GM12892 (cell line): ENCODE measurements around the gene NBPF1. TPM values are rescaled to one million over a fixed set of nuclear protein-coding genes. Genes with fewer than 3 reads are reported as not detected.
A peak's percentile ranks its signal among the peaks of the same experiment; 100 is the strongest.
"Not testable (repeated sequence)": the region's sequence is repeated elsewhere in the genome, so short reads cannot be mapped to it uniquely, and the experiment has no call there.

Experiments used
- DNase-seq: peaks from one replicate; pipeline ENCODE4 v3.0.0; 2011; ENCODE audit not compliant: insufficient read length
- FAIRE-seq: peaks from 2 replicates; lab custom pipeline; 2011; peaks lifted over from hg19 to GRCh38; lab: Jason Lieb, UNC
- POLR2A ChIP-seq: IDR thresholded peaks from 2 replicates; pipeline ENCODE4 v1.6.1; 2011; ENCODE audit warnings: low read depth, low read length, control low read depth
- POLR2AphosphoS5 ChIP-seq: IDR thresholded peaks from 2 replicates; pipeline ENCODE4 v1.6.1; 2011; ENCODE audit warnings: low read depth, low read length, control low read depth
- TAF1 ChIP-seq: IDR thresholded peaks from 2 replicates; pipeline ENCODE4 v1.6.1; 2011; ENCODE audit warnings: low read depth, mild to moderate bottlenecking, control low read depth, low read length, borderline replicate concordance
- polyA plus RNA-seq: library from polyadenylated mRNA; unstranded; fragments of >200 nt; gene quantifications from one replicate; pipeline ENCODE4 v1.2.1, GENCODE V29; 2012; ENCODE audit warnings: missing spikeins, inconsistent platforms; ENCODE audit not compliant: missing spikeins

Gene NBPF1
- polyA plus RNA-seq = 1.3 TPM

GRCh38 chr1:16613185-16614147 is at the start of gene NBPF1:
Gene NBPF1, minus strand, starts transcription at chr1:16613564.
- FAIRE-seq (peak; percentile 81), DNase-seq (peak; percentile 98)

DNA sequence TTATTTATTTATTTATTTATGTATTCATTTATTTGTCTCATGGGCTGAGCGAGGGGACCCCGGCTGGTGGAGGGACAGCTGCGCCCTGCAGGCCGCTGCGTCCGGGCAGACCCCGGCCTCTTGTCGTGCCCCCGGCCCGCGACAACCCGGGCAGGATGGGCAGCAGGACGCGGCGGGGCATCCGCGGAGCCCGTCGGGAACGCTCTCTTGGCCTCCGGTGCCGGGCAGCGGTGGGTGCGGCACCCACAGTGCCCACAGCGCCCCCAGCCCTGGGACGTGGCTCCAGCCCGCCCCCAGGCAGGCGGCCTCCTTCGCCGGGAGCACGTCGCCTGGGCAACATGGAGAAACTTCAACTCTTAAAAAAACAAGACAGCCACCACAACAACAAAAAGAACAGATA is 44.9 kb upstream of the NBPF1 start:
- not testable (repeated sequence) for FAIRE-seq, DNase-seq

More at GRCh38 chr1:16613185-16614147, at the start of gene NBPF1:
- no peak for TF ChIP-seq POLR2A
- TF ChIP-seq TAF1 = no peak
- no peak for TF ChIP-seq POLR2AphosphoS5

- FAIRE-seq, DNase-seq: not testable (repeated sequence)
These were observed 43.8 kb upstream of the NBPF1 start for GRCh38 chr1:16656981-16657683.

- FAIRE-seq, DNase-seq: not testable (repeated sequence)
These were observed 43.2 kb upstream of the NBPF1 start for GRCh38 chr1:16656574-16656973.

DNA sequence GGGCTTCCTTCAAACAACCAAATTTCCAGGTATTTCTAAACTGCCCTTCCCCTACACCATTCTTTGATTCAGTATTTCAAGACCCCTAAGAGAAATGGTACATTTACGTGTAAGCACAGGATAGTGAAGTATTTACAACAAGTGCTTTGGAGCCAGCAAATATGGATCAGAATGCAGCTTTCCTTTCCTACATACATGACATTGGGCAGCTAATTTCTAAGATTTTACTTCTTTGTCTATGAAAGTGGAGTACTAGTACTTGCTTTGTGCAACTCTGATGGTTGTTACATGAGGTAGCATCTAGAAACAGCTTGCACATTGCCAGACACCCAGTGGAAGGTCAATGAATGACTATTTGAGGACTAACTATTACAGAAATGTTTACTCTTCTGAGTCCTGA is 38.2 kb upstream of the NBPF1 start:
- DNase-seq, FAIRE-seq: not testable (repeated sequence)

GRCh38 chr1:16649960-16650359 is 36.6 kb upstream of the NBPF1 start:
- FAIRE-seq, DNase-seq: not testable (repeated sequence)

- FAIRE-seq, DNase-seq: not testable (repeated sequence)
These were observed 36.0 kb upstream of the NBPF1 start for GRCh38 chr1:16649390-16649789.

DNA sequence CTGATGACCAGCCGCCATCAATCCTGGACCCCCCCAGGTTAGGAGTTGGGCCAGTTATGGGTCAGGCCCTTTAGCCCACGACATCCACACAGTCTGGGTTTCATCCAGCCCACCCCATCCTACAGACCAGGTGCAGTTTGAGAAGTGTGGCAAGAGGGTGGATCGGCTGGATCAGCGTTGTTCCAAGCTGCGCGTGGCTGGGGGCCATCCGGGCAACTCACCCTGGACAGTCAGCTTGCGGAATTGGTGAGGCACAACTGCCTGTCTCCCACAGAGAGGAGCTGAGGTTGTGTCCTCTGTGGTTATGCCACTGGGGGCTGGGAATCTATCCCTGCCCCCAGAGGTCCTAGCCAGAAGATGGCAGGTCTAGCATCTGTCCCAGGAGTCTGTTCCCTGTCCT is 35.4 kb upstream of the NBPF1 start:
- FAIRE-seq, DNase-seq: not testable (repeated sequence)

DNA sequence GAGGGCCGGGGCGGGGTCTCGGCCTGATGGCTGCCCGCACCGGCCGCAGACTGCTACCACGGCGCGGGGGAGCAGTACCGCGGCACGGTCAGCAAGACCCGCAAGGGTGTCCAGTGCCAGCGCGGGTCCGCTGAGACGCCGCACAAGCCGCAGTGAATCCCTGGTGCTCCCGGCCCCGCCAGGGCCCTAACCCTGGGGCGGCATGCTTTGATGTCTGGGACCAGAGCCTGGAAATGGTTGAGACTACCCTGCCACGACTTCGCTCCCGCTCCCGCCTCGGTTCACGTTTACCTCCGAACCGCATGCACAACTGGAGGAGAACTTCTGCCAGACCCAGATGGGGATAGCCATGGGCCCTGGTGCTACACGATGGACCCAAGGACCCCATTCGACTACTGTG is 34.9 kb upstream of the NBPF1 start:
- not testable (repeated sequence) for DNase-seq, FAIRE-seq

DNA sequence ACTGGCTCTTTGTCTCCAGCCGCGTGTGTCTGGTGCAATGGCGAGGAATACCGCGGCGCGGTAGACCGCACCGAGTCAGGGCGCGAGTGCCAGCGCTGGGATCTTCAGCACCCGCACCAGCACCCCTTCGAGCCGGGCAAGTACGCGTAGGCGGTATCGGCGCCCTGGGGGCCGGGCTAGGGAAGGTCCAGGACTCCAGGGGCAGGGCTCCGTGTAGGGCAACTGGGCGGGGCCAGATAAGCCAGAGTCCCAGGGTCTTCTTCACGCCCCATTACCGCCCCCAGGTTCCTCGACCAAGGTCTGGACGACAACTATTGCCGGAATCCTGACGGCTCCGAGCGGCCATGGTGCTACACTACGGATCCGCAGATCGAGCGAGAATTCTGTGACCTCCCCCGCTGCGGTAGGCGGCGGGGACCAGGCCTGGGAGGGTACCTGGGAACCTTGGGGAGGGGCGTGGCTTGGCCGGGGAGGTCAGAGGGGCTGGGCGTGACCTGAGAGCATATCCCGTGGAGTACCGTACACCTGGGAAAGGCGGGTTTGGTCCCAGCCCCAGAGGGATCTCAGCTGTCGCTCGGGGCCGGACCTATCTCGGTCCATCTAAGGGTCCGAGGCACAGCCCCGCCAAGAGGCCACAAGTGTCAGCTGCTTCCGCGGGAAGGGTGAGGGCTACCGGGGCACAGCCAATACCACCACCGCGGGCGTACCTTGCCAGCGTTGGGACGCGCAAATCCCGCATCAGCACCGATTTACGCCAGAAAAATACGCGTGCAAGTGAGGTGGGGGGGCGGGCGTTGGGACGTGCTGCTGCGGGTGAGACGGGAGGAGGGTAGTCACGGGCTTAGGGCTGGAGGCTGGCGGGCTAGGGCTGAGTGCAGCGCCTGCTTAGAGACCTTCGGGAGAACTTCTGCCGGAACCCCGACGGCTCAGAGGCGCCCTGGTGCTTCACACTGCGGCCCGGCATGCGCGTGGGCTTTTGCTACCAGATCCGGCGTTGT is 34.1 kb upstream of the NBPF1 start:
- FAIRE-seq, DNase-seq: not testable (repeated sequence)

- DNase-seq, FAIRE-seq: not testable (repeated sequence)
These were observed 33.4 kb upstream of the NBPF1 start for GRCh38 chr1:16646716-16647115.

DNA sequence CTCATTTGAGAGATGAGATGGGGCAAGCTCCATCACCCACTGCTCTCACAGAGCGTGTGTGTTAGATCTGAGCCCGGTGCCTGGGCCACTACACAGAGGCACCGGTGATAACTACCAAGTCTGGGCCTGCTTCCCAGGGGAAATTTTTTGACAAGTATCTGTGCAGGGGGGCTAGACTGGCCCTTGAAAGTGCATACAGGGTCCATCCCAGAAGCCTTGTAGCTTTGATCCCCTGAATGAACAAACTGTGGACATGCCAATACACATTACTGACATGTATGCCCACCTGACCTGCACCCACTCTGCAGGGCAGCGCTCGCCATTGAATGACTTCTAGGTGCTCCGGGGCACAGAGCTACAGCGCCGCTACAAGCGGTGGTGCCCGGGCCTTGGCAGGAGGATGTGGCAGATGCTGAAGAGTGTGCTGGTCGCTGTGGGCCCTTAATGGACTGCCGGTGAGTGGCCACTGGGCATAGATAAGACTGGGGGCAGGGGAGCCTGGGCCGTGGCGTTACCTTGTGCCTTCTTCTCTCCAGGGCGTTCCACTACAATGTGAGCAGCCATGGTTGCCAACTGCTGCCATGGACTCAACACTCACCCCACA is 32.8 kb upstream of the NBPF1 start:
- FAIRE-seq, DNase-seq: not testable (repeated sequence)

GRCh38 chr1:16645271-16646060 is 32.1 kb upstream of the NBPF1 start:
- not testable (repeated sequence) for FAIRE-seq, DNase-seq
